ENCODE measurements around the gene INAFM2.
A peak's percentile ranks its signal among the peaks of the same experiment; 100 is the strongest.

Gene INAFM2

GRCh38 chr15:40333922-40334492, 10.5 kb downstream of the INAFM2 start:
- Mint-ChIP-seq H3K4me3 (no peak overlapping the region), H3K27ac (no peak overlapping the region), H3K4me1 (peaks cover 48% of the 10 kb centered on the region), H3K9me3 (no peaks in the 10 kb centered on the region), H3K36me3 (ENCODE audit: low read depth) (no peaks in the 10 kb centered on the region), H3K27me3 (ENCODE audit: low read depth, poor library complexity) (peaks cover 8% of the 10 kb centered on the region)
- TF ChIP-seq CTCF (IDR thresholded peaks at IDR 0.05): no peak
- DNase-seq: no peak

DNA sequence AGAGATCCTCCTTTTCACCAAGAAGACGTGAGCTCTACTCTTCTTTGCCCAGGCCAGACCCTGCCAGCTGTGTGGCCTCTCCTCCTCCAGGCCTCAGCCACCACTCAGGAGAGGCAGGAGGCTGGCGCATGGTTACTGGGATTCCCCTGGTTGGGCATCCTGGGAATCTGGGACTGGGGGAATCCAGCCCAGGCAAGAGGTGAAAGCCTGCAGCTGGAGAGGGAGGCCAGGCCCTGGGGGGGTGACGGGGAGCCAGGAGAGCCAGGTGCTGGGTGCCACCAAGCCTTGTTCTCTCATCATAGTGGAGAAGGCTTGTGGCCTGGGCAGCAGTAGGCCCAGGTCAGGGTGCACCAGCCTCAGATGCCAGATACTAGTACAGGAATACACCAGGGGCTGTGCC, 11.0 kb downstream of the INAFM2 start:
- Mint-ChIP-seq H3K4me3 (no peak overlapping the region), H3K27me3 (ENCODE audit: low read depth, poor library complexity) (peaks cover 10% of the 10 kb centered on the region), H3K27ac (no peak overlapping the region), H3K36me3 (ENCODE audit: low read depth) (no peaks in the 10 kb centered on the region), H3K4me1 (peaks cover 46% of the 10 kb centered on the region), H3K9me3 (no peaks in the 10 kb centered on the region)
- DNase-seq: no peak
- no peak for TF ChIP-seq CTCF (IDR thresholded peaks at IDR 0.05)

GRCh38 chr15:40334941-40335795, 11.7 kb downstream of the INAFM2 start:
- no peak for DNase-seq
- Mint-ChIP-seq H3K9me3 (no peaks in the 10 kb centered on the region), H3K4me3 (no peak overlapping the region), H3K4me1 (peaks cover 49% of the 10 kb centered on the region), H3K27ac (no peak overlapping the region), H3K36me3 (ENCODE audit: low read depth) (no peaks in the 10 kb centered on the region), H3K27me3 (ENCODE audit: low read depth, poor library complexity) (peaks cover 13% of the 10 kb centered on the region)
- no peak for TF ChIP-seq CTCF (IDR thresholded peaks at IDR 0.05)

- Mint-ChIP-seq H3K27ac (no peak overlapping the region), H3K9me3 (no peaks in the 10 kb centered on the region), H3K27me3 (ENCODE audit: low read depth, poor library complexity) (peaks cover 13% of the 10 kb centered on the region), H3K4me1 (peaks cover 51% of the 10 kb centered on the region), H3K36me3 (ENCODE audit: low read depth) (no peaks in the 10 kb centered on the region), H3K4me3 (no peak overlapping the region)
- no peak for DNase-seq
- TF ChIP-seq CTCF (IDR thresholded peaks at IDR 0.05): no peak
Measured at GRCh38 chr15:40335938-40336743, 12.6 kb downstream of the INAFM2 start.

DNA sequence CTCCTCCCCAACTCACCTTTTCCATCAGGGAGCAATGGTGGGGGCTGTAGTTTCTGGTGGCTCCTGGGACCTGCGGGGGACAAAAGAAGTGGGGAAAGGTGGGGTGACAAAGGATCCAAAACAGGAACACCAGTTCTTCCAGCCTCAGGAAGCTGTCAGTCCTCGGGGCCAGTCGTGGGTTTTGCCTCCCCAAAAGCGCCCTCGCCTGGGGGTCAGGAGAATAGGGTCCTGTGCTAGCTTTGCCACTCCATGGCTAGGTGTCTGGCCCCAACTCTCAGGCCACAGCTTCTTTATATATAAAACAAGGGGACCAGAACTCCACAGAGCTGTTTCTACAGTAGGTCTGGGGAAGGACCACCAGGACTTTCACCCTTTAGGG, 13.2 kb downstream of the INAFM2 start:
- Mint-ChIP-seq H3K4me3 (no peak overlapping the region), H3K27ac (no peak overlapping the region), H3K36me3 (ENCODE audit: low read depth) (no peaks in the 10 kb centered on the region), H3K9me3 (no peaks in the 10 kb centered on the region), H3K27me3 (ENCODE audit: low read depth, poor library complexity) (peaks cover 14% of the 10 kb centered on the region), H3K4me1 (peaks cover 54% of the 10 kb centered on the region)
- DNase-seq: peak; percentile 35
- TF ChIP-seq CTCF (IDR thresholded peaks at IDR 0.05): no peak
